GM23338 (cell line): ENCODE results near the gene FLT1. TPM values are rescaled to one million over a fixed set of nuclear protein-coding genes. Genes with fewer than 3 reads are reported as not detected.

Source experiments
- ATAC-seq: fragments of 200-7000 bp; cut with Tn5 transposase; 3 replicates; pipeline ENCODE4 v1.9.1; 2020
- DNase-seq: peaks from one replicate; pipeline ENCODE4 v3.0.0-alpha.2; 2015; ENCODE audit warnings: low spot score
- H2AFZ ChIP-seq: fragments of 200-600 bp; sonication (generic); 2 replicates; pipeline ENCODE4 v1.8.0; 2016; ENCODE audit warnings: antibody characterized with exemption, mild to moderate bottlenecking, moderate library complexity
- H3F3A ChIP-seq: fragments of 200-600 bp; sonication (generic); replicated peaks from 2 replicates; pipeline ENCODE4 v1.8.0; 2017; ENCODE audit warnings: antibody characterized with exemption, mixed run types, low read depth
- H3K27ac ChIP-seq: fragments of 200-600 bp; sonication (generic); 2 replicates; pipeline ENCODE4 v1.6.1; 2016; ENCODE audit warnings: low read depth
- H3K27me3 ChIP-seq: fragments of 200-600 bp; sonication (generic); 2 replicates; pipeline ENCODE4 v1.8.0; 2016; ENCODE audit warnings: mild to moderate bottlenecking, mixed run types, moderate library complexity; ENCODE audit not compliant: insufficient read depth
- H3K36me3 ChIP-seq: fragments of 200-600 bp; sonication (generic); 2 replicates; pipeline ENCODE4 v1.8.0; 2016; ENCODE audit warnings: mild to moderate bottlenecking; ENCODE audit not compliant: insufficient read depth
- H3K4me1 ChIP-seq: fragments of 200-600 bp; sonication (generic); 2 replicates; pipeline ENCODE4 v1.8.0; 2016; ENCODE audit warnings: mild to moderate bottlenecking, moderate library complexity; ENCODE audit not compliant: insufficient read depth
- H3K4me2 ChIP-seq: fragments of 200-600 bp; sonication (generic); 2 replicates; pipeline ENCODE4 v1.7.1; 2017; ENCODE audit warnings: mixed run types
- H3K4me3 ChIP-seq: fragments of 200-600 bp; sonication (generic); 2 replicates; pipeline ENCODE4 v1.6.1; 2016; ENCODE audit warnings: mixed run types
- H3K79me2 ChIP-seq: fragments of 200-600 bp; sonication (generic); replicated peaks from 2 replicates; pipeline ENCODE4 v1.8.0; 2017; ENCODE audit warnings: mild to moderate bottlenecking; ENCODE audit not compliant: insufficient read depth
- H3K9me2 ChIP-seq: fragments of 200-600 bp; sonication (generic); 2 replicates; pipeline ENCODE4 v1.8.0; 2017; ENCODE audit not compliant: insufficient read depth
- H4K20me1 ChIP-seq: fragments of 200-600 bp; sonication (generic); replicated peaks from 2 replicates; pipeline ENCODE4 v1.8.0; 2017; ENCODE audit warnings: mild to moderate bottlenecking; ENCODE audit not compliant: insufficient read depth
- H3K27ac Mint-ChIP-seq: 2 replicates; pipeline ENCODE4 v1.8.0; 2020; ENCODE audit warnings: inconsistent platforms, mild to moderate bottlenecking, moderate library complexity, mixed read lengths
- H3K27me3 Mint-ChIP-seq: 3 replicates; pipeline ENCODE4 v1.8.0; 2022; ENCODE audit warnings: low read depth, mild to moderate bottlenecking, moderate library complexity, mixed read lengths, inconsistent platforms; ENCODE audit not compliant: insufficient read depth, poor library complexity
- H3K36me3 Mint-ChIP-seq: 3 replicates; pipeline ENCODE4 v1.8.0; 2021; ENCODE audit warnings: low read depth, mild to moderate bottlenecking, inconsistent platforms, moderate library complexity, mixed read lengths
- H3K4me1 Mint-ChIP-seq: 3 replicates; pipeline ENCODE4 v1.8.0; 2020; ENCODE audit warnings: mild to moderate bottlenecking, inconsistent platforms, mixed read lengths
- H3K4me3 Mint-ChIP-seq: 3 replicates; pipeline ENCODE4 v1.8.0; 2021; ENCODE audit warnings: moderate library complexity, mild to moderate bottlenecking, inconsistent platforms, mixed read lengths
- H3K9me3 Mint-ChIP-seq: 3 replicates; pipeline ENCODE4 v1.8.0; 2020; ENCODE audit warnings: moderate library complexity, mild to moderate bottlenecking, inconsistent platforms, mixed read lengths
- CREB1 ChIP-seq: fragments of 250-450 bp; sonication (Bioruptor Pico); IDR thresholded peaks from 2 replicates; pipeline ENCODE4 v1.5.0; 2020; ENCODE audit warnings: low read depth, mild to moderate bottlenecking, moderate library complexity
- EZH2 ChIP-seq: fragments of 200-600 bp; sonication (generic); IDR thresholded peaks from one replicate; pipeline ENCODE4 v1.8.0; 2017; ENCODE audit warnings: antibody characterized with exemption, mild to moderate bottlenecking, low read depth; ENCODE audit not compliant: unreplicated experiment
- EZH2phosphoT487 ChIP-seq: fragments of 200-600 bp; sonication (generic); IDR thresholded peaks from one replicate; pipeline ENCODE4 v1.8.1; 2018; ENCODE audit warnings: antibody characterized with exemption; ENCODE audit not compliant: unreplicated experiment
- JUNB ChIP-seq: IDR thresholded peaks from one replicate; pipeline ENCODE4 v1.6.1; 2016; ENCODE audit warnings: antibody characterized with exemption; ENCODE audit not compliant: unreplicated experiment
- NANOG ChIP-seq: IDR thresholded peaks from 2 replicates; pipeline ENCODE4 v1.6.1; 2016; ENCODE audit warnings: antibody characterized with exemption, borderline replicate concordance
- POLR2AphosphoS5 ChIP-seq: IDR thresholded peaks from 2 replicates; pipeline ENCODE4 v1.6.1; 2016; ENCODE audit warnings: antibody characterized with exemption, low read depth
- REST ChIP-seq: IDR thresholded peaks from one replicate; pipeline ENCODE4 v1.6.1; 2018; ENCODE audit warnings: antibody characterized with exemption; ENCODE audit not compliant: unreplicated experiment
- STAT1 ChIP-seq: IDR thresholded peaks from one replicate; pipeline ENCODE4 v1.6.1; 2016; ENCODE audit warnings: antibody characterized with exemption; ENCODE audit not compliant: unreplicated experiment
- ZNF114 ChIP-seq: fragments of 250-450 bp; sonication (Bioruptor Pico); IDR thresholded peaks from 2 replicates; pipeline ENCODE4 v1.5.0; 2020; ENCODE audit warnings: mild to moderate bottlenecking, moderate library complexity
- ZNF331 ChIP-seq: fragments of 250-450 bp; sonication (Bioruptor Pico); IDR thresholded peaks from 2 replicates; pipeline ENCODE4 v1.5.0; 2020; ENCODE audit warnings: low read depth, mild to moderate bottlenecking, moderate library complexity
- polyA plus RNA-seq: library from polyadenylated mRNA; unstranded; fragments of >200 nt; fragmentation: Nextera tagmentation; extraction: Ambion mirVana; gene quantifications from 2 replicates; pipeline ENCODE4 v1.2.1, GENCODE V29; 2016
- total RNA-seq: library from RNA; depleted of rRNA; stranded (reverse); fragments of >200 nt; shearing (Covaris generic); gene quantifications from 2 replicates; pipeline ENCODE4 v1.2.3, GENCODE V29; 2014
- TF ChIP-seq, protein P1 (sequence below): fragments of 250-450 bp; sonication (Bioruptor Pico); IDR thresholded peaks from 2 replicates; pipeline ENCODE4 v1.5.0; 2020; ENCODE audit warnings: mild to moderate bottlenecking, moderate library complexity

Gene FLT1
- total and polyA plus RNA-seq, 2 experiments from 2014 or later, result 26.8 to 116 TPM

DNA sequence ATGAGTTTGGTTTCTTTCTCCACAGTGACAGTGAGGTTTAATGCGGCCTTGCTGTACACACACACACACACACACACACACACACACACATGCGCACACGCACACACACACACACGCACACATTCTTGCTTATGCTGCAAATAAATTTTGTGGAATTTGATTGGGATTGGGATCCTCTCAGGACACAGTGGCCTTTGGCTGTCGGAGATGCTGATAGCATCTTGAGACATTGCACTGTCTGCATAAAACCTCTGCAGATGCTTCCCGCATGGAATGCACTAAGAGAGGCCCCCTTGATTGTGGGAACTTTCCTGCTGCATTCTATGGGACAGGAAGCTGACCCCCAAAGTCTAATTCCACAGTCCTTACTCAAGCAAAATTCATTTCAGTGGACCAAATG is 145.6 kb downstream of the FLT1 start:
- ATAC-seq (no peak), DNase-seq (no peak)
- Histone ChIP-seq H3F3A (no peaks in the 10 kb centered on the region), H3K27ac (no peak overlapping the region), H3K4me1 (peaks cover 23% of the 10 kb centered on the region), H2AFZ (no peak overlapping the region), H3K36me3 (peaks cover 4% of the 10 kb centered on the region; the same call in 1 of the 2 replicates), H3K79me2 (no peaks in the 10 kb centered on the region), H3K9me2 (no peaks in the 10 kb centered on the region), H4K20me1 (peaks cover 3% of the 10 kb centered on the region; the same call in 1 of the 2 replicates), H3K4me2 (no peak overlapping the region), H3K27me3 (no peaks in the 10 kb centered on the region), H3K4me3 (no peak overlapping the region)
- Mint-ChIP-seq H3K27me3 (peaks cover 5% of the 10 kb centered on the region), H3K27ac (no peak overlapping the region), H3K4me3 (no peak overlapping the region), H3K4me1 (peaks cover 19% of the 10 kb centered on the region), H3K36me3 (peaks cover 9% of the 10 kb centered on the region), H3K9me3 (no peaks in the 10 kb centered on the region)
- no peak for TF ChIP-seq ZNF331 (CRISPR knock-in tag)
- no peak for TF ChIP-seq JUNB
- TF ChIP-seq EZH2phosphoT487, result no peak
- no peak for TF ChIP-seq NANOG
- TF ChIP-seq POLR2AphosphoS5, result no peak

DNA sequence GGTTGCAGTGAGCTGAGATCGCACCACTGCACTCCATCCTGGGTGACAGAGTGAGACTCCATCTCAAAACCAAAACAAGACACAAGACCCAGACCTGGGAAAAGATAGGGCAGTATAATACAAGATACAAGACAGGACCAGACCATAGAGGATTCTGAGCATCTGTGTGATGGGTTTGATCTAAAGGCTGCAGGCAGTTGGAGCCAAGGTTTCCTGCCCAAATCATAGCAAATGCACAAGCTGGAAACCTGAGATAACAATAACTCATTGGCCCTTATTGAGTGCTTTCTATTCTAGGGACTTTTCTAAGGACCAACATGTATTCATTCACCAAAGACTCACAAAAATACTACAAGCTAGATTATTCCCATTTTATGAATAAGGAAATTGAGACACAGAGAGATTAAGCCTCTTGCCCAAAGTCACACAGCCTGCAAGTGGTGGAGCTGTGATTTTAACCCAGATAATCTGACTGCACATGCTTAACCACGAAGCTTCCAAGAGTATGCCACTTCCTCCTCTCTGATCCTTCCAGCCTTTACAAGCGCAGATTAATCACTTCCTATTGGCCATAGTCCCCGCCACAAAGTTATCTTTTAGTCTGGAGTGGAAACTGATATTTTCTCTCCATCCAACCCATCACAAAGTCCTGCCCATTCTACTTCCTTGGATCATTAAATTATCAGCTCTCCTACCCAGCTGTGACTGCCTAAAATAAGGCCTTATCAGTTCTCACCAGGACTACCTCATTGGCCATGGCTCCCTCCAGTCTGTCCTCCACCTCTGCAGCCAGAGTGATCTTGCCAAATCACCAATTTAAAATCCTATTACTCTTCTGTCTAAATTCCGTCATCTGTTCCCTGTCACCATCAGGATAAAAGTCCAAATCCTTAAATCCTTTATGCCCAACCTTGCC is 147.2 kb downstream of the FLT1 start:
- ATAC-seq, result no peak
- Mint-ChIP-seq H3K4me1 (peaks cover 19% of the 10 kb centered on the region), H3K9me3 (no peaks in the 10 kb centered on the region), H3K27ac (no peak overlapping the region), H3K36me3 (peaks cover 16% of the 10 kb centered on the region), H3K27me3 (peaks cover 8% of the 10 kb centered on the region), H3K4me3 (no peak overlapping the region)
- H3F3A ChIP-seq, result no peaks in the 10 kb centered on the region
- H3K27ac ChIP-seq, result no peak overlapping the region
- H3K4me1 ChIP-seq, result peaks cover 23% of the 10 kb centered on the region
- H3K79me2 ChIP-seq, result no peaks in the 10 kb centered on the region
- H3K4me2 ChIP-seq, result no peak overlapping the region
- H3K36me3 ChIP-seq, result peaks cover 12% of the 10 kb centered on the region; the same call in 1 of the 2 replicates
- H3K27me3 ChIP-seq, result no peaks in the 10 kb centered on the region
- H4K20me1 ChIP-seq, result peaks cover 3% of the 10 kb centered on the region; the same call in 1 of the 2 replicates
- no peak overlapping the region for H2AFZ ChIP-seq
- no peak for DNase-seq
- H3K9me2 ChIP-seq, result no peaks in the 10 kb centered on the region
- no peak overlapping the region for H3K4me3 ChIP-seq
- TF ChIP-seq, protein P1, sequence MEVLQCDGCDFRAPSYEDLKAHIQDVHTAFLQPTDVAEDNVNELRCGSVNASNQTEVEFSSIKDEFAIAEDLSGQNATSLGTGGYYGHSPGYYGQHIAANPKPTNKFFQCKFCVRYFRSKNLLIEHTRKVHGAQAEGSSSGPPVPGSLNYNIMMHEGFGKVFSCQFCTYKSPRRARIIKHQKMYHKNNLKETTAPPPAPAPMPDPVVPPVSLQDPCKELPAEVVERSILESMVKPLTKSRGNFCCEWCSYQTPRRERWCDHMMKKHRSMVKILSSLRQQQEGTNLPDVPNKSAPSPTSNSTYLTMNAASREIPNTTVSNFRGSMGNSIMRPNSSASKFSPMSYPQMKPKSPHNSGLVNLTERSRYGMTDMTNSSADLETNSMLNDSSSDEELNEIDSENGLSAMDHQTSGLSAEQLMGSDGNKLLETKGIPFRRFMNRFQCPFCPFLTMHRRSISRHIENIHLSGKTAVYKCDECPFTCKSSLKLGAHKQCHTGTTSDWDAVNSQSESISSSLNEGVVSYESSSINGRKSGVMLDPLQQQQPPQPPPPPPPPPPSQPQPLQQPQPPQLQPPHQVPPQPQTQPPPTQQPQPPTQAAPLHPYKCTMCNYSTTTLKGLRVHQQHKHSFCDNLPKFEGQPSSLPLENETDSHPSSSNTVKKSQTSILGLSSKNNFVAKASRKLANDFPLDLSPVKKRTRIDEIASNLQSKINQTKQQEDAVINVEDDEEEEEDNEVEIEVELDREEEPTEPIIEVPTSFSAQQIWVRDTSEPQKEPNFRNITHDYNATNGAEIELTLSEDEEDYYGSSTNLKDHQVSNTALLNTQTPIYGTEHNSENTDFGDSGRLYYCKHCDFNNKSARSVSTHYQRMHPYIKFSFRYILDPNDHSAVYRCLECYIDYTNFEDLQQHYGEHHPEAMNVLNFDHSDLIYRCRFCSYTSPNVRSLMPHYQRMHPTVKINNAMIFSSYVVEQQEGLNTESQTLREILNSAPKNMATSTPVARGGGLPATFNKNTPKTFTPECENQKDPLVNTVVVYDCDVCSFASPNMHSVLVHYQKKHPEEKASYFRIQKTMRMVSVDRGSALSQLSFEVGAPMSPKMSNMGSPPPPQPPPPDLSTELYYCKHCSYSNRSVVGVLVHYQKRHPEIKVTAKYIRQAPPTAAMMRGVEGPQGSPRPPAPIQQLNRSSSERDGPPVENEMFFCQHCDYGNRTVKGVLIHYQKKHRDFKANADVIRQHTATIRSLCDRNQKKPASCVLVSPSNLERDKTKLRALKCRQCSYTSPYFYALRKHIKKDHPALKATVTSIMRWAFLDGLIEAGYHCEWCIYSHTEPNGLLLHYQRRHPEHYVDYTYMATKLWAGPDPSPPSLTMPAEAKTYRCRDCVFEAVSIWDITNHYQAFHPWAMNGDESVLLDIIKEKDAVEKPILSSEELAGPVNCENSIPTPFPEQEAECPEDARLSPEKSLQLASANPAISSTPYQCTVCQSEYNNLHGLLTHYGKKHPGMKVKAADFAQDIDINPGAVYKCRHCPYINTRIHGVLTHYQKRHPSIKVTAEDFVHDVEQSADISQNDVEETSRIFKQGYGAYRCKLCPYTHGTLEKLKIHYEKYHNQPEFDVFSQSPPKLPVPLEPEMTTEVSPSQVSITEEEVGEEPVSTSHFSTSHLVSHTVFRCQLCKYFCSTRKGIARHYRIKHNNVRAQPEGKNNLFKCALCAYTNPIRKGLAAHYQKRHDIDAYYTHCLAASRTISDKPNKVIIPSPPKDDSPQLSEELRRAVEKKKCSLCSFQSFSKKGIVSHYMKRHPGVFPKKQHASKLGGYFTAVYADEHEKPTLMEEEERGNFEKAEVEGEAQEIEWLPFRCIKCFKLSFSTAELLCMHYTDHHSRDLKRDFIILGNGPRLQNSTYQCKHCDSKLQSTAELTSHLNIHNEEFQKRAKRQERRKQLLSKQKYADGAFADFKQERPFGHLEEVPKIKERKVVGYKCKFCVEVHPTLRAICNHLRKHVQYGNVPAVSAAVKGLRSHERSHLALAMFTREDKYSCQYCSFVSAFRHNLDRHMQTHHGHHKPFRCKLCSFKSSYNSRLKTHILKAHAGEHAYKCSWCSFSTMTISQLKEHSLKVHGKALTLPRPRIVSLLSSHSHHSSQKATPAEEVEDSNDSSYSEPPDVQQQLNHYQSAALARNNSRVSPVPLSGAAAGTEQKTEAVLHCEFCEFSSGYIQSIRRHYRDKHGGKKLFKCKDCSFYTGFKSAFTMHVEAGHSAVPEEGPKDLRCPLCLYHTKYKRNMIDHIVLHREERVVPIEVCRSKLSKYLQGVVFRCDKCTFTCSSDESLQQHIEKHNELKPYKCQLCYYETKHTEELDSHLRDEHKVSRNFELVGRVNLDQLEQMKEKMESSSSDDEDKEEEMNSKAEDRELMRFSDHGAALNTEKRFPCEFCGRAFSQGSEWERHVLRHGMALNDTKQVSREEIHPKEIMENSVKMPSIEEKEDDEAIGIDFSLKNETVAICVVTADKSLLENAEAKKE (CRISPR knock-in tag), result no peak
- no peak for TF ChIP-seq NANOG
- no peak for TF ChIP-seq EZH2phosphoT487
- TF ChIP-seq CREB1, result no peak
- no peak for TF ChIP-seq EZH2
- TF ChIP-seq REST, result no peak
- TF ChIP-seq ZNF114, result no peak
- TF ChIP-seq STAT1, result no peak
- TF ChIP-seq JUNB, result no peak
